Activated CD4-positive, alpha-beta T cell treated with anti-CD3 and anti-CD28 coated beads for 1 hour (primary cell): ENCODE data around the gene RBMS3.

Source experiments
- DNase-seq: peaks from one replicate; pipeline ENCODE4 v3.0.0-alpha.2; 2020

The RBMS3 gene

DNA sequence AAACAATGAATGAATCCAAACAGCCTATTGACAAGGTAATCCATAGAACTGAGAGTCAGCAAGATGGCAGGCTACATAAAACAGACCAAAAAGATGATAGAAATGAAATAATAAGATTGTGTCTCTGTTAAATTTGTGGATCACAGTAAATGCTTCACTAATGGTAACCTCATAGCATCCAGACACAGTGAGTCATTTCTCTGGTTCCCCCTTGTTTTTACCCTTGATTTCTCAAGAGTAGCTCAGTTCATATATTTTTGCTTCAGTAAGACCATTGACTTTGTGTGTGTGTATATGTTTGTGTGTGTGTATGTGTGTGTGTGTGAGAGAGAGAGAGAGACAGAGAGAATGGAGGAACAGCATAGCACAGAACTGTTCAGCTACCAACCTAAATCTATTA lies 546.9 kb downstream of the RBMS3 start:
- DNase-seq = no peak

DNA sequence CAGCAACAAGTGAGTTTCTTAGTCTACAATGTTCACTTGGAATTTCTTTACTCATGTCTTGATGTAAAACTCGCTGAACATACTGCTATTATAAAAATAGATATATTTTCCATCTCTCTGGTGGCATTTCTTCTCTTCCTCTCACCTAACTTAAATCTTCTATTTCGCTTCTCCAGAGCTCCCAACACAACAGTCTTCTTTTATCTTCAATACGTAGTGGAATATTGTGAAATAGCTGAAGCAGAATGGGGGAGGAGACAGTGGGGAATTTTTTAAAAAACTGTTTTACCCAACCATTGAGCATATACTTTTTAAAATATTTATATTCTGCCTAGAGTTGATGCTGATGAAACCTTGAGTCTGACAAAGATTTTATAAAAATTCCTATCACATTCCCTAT lies 548.5 kb downstream of the RBMS3 start:
- no peak for DNase-seq

DNA sequence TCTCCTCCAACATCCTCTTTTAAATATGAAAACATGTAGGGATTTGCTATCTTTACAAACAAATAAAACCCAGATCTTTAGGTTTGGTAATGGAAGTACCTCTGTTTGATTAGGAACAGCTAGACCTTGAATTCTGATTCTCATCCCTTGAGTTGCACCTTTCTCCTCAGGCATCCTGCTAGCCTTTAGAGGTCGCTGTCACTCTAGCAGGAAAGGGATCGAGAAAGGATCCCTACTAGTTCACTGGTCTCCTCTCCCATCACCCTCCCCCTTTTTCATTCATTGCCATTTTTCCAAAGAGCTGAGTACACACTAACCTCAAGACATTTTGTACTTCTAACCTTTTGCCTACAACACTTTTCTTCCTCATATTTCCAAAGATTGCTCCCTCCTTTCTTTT lies 569.8 kb downstream of the RBMS3 start:
- no peak for DNase-seq

DNA sequence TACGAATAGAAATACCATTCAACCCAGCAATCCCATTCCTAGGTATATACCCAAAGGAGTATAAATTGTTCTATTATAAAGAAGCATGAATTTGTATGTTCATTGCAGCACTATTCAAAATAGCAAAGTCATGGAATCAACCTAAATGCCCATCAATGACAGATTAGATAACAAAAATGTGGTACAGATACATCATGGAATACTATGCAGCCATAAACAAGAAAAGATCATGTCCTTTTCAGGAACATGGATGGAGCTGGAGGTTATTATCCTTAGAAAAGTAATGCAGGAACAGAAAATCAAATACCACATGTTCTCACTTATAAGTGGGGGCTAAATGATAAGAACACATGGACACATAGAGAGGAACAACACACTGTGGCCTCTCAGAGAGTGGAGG lies 571.9 kb downstream of the RBMS3 start:
- no peak for DNase-seq

DNA sequence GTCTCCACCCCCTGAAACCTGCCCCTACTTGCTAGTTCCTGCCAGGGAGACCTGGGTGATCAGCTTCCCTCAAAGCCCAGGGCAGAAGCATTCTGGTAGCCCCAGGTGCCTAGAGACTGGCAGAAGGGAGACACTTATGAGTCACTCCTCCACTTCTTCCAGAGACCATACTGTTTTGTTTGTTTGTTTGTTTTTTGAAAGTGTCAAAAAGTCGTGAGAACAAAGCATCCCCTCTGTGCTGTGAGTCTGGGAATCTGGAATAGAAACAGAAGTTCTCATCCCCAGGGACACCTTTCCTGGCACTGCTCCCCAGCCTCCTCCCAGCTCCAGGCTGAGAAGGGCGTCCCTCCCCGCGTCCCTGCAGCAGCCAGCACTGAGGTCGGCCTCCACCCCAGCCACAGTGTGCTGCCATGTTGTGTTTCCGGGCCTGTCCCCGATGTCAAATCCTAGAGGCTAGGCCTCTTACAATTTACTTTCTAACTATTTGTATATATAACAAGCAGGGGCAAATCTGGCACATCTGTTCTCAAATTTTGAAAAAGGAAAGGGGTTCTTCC lies 573.0 kb downstream of the RBMS3 start:
- no peak for DNase-seq

DNA sequence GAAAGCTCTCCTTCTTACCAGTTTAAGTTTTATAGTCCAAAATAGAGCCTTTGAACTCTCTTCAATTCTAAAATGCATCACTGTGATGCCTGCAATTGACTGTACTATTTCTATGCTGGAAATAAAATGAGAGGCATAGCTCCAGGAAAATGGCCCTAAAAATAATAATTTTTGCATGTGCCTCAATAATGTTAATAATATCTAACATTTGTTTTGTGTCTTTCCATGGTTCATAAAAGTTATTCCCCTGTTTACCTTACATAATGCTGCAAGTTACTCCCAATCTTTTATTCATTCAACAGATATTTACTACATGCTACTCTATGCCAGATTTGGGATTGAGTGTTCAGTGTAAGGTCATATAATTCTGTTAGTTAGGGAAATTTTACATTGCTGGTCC lies 574.0 kb downstream of the RBMS3 start:
- DNase-seq = no peak

DNA sequence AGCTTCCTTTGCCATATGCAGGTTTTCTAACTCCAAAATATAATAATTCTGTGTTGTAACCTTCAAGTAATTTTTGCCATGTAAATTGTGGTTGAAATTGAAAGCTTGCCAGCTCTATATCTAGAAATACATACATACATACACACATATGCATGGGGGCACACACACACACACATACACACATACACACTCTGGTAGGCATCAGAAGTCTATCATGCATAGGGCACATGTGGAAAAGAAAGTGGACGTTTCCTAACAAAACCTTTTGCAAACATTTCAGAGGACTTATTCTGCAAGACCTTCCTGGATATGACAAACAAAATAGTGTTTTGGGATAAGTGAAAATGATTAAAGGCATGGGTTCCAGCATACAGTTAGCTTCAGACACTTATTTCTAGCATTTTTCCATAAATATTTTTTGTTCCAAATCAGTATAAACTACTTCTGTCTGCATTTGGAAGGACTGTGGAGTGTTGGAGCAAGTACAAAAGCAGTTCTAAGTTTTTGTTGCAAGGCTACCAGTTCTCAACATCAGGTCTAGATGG lies 578.9 kb downstream of the RBMS3 start:
- DNase-seq = no peak

DNA sequence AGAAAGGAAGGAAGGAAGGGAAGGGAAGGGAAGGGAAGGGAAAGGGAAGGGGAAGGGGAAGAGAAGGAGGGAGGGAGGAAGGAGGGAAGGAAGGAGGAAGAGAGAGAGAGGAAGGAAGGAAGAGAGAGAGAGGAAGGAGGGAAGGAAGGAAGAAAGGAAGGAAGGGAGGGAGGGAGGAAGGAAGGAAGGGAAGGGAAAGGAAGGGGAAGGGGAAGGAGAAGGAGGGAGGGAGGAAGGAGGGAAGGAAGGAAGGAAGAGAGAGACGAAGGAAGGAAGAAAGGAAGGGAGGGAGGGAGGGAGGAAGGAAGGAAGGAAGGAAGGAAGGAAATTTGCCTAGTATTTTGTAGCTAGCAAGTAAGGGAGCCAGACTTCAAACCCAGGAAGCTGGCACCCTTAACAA lies 583.9 kb downstream of the RBMS3 start:
- no peak for DNase-seq

DNA sequence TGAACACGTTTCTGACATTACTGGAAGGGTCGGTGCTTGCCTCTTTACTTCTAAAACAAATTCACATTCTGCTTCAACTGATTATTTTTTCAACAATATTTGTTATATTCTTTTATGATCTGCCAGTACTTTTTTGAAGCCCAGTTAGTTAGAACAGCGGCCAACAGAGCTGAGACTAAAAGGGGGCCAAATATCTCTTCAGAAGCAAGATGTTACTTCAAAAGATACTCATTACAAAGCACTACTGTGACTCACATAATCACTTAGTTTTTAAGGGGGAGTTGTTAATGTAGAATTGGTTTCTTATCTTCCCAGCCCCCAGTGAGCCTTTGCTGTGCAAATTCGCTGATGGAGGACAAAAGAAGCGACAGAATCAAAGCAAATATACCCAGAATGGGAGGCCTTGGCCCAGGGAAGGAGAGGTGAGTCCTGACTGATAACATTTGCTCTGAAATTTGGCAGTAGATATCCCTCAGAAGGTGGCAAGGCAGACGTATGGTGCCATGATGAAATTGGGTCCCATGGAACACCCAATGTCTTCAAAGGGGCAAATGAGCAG lies 587.8 kb downstream of the RBMS3 start:
- DNase-seq = no peak

DNA sequence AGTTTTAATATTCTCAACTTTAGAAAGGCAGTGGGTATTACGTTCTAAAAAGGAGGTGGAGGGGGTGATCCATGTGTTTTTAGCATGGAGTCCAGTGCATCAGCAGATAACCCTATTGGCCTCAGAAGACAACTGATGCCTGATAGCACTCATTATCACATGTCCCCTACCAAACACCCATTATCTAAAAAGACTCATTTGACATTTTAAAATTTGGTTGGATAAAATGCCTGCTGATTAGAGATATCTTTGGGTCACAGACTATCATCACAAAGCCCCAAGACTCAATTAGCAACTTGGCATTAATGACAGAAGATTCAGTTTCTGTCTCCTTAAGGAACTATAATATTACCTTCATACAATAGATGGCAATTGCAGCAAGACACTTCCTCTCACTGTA lies 589.3 kb downstream of the RBMS3 start:
- no peak for DNase-seq

DNA sequence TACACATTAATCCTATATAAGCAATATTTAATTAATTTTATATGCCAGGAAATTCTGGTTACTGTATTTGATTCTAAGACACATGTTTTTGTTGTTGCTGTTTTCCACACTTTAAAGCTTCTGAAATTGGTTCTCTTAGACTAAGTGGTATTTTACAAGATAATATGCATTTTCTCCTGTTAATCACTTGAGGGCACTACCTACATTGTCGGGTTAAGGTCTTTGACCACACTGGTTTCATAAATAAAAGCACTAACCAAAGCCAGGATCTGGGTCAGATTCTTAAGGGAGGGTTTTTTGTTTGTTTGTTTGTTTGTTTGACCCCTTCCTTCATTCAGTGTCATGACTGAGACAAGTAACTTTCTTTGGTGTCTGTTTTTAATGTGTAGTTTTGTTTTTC lies 590.2 kb downstream of the RBMS3 start:
- no peak for DNase-seq

DNA sequence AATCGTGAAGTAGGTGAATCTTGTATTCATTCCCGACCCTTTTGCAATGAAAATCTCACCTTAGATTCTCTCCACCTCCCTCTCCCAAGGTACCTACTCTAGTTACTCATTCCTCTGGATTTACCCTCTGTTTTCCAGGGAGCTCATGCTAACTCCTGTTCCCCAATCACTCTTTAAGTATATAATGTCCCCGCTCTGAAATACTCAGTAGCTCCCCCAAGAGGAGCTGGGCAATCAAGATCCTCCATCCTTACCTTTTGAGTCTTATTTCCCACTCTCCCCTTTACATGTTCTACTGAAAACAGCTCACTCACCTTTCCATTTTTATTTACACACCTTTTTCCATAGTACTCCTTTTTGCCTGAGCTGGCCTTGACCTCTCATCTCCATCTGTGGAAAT lies 599.9 kb downstream of the RBMS3 start:
- DNase-seq = no peak

DNA sequence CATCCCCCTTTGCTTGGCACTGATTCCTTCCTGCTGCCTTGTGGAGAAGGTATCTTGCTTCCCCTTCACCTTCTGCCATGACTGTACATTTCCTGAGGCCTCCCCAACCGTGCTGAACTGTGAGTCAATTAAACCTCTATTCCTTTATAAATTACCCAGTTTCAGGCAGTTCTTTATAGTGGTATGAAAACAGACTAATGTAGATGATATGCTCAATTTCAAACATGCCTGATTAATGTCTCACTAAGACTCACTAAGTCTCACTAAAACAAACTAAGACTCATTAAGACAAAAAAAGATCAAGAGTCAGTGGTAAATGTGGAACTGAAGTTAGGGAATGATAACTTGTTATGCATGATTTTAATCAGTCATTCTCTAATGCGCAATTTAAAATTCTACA lies 606.6 kb downstream of the RBMS3 start:
- DNase-seq = no peak

DNA sequence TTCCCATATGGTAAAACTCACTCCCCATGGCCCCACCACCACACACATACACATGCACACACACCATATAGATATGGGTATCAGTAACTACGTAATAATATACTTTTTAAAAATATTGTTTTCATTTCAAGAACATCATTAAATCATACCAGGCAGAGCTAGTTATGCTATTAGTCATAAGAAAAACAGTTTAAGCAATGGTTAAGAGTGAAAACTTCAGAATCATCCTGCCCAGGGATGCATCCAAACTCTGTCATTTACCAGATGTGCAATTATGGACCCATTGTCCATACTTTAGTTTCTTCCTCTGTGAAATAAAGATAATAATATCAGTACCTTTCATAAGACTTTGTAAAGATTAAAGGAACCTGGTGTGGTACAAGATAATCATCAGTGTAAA lies 608.3 kb downstream of the RBMS3 start:
- no peak for DNase-seq

DNA sequence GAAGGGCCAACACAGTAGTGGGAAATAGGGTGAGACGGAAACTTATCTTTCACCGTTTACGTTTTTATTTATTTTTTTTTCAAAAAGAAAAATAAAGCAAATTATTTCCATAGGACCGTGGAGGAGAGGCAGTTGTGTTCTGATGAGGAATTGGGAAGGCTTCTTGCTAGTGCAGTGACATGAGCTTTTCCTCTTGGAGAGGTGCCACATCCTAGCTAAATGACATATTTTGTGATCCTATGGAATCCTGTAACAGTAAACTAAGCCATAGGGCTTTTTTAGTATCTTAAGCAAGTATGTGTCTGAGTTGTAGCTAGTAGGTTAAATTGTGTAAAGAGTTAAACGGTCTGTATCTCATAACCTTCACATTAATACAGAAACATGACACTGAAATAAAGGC lies 609.9 kb downstream of the RBMS3 start:
- no peak for DNase-seq

DNA sequence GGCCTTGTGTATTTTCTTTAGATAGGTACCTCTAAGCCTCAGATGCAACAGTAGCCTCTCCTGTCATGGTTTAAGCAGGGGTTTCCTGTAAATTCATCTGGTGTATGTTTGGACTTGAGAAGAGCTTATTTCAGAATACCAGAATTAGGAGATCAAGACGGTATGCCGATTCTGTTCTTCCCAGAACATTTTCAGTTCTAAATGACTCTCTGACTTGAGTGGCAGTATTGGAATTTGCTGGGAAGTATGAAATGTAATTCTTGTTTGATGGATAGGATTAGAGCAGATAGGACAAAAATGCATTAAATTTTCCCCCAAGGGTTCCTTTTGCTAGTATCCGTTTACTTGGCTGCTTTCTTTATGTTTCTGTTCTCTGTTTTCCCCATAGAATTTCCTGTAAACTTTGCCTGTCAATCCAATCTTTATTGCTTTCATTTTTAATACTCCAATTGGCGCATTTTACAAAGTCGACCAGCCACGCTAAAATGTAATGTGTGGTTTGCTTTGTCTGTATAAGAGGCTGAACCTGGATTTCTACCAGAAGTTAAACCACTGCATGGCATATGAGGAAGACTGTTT lies 612.2 kb downstream of the RBMS3 start:
- no peak for DNase-seq

DNA sequence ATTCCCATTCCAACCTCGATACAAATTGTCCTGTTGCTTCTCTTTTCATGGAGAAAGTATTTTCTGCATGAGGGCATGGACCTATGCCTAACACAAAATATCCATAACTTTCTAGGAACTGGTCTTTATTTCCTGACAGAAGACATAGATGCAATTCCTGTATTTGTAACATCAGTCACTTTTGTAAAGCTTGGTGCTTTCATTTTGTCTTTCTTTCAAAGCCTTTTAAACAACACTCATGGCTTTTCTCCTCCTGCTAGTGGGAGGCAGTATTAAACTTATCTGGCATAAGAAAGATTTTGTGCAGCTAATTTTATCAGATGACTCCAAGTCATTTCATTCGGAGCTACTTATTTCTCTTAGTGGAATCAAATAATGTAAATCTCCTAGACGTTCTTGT lies 616.0 kb downstream of the RBMS3 start:
- DNase-seq = no peak

DNA sequence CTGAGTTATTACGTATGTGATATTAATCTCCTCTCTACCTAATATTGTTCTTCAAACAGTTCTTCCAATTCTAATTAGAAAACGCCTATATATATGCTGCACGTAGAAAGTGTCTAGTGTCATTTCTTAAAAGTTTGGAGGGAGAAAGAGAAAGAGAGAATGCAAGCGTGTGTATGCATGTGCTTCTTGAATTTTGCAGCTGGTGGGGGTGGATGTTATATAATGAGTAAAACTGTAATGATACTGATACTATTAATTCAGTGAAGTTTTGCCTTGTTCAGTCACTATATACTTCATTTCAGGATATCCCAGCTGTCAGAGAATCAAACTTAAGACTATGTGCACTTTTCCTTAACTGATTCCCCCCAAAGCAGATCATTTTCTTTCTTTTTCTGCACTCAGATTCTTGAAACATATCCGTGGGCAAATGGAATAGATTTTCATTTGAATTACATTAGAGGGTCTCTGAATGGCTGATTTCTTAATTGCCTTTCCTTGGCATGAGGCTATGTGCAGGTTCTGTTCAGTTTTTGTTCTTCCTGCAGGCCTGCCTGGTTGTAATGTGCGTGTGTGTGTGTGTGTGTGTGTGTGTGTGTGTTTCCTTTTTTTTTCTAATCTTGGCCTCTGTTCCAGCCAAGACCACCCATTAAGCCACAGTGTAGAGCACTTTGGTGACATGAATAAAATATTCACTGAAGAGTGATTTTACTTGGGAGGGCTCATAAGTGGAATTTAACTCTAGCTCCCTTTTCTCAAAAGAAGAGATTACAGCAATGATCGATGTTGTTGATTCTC lies 617.5 kb downstream of the RBMS3 start:
- no peak for DNase-seq

DNA sequence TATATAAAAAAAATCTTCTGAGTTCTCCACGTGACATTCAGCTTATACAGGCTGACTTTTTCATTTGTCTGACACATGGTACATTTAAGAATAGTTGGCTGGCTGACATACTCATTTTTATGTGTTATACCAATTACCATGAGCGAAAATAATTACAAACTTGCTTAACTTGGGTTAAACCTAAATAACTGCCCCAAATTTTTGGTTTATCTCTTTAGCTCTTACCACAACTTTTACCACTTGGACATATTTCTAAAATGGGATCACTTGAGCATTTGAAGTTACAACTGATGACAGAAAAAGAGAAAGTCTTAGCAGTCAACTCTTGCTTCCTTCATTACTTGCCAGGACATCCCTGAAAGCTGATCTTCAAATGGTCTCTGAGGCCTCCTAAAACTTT lies 618.1 kb downstream of the RBMS3 start:
- no peak for DNase-seq

DNA sequence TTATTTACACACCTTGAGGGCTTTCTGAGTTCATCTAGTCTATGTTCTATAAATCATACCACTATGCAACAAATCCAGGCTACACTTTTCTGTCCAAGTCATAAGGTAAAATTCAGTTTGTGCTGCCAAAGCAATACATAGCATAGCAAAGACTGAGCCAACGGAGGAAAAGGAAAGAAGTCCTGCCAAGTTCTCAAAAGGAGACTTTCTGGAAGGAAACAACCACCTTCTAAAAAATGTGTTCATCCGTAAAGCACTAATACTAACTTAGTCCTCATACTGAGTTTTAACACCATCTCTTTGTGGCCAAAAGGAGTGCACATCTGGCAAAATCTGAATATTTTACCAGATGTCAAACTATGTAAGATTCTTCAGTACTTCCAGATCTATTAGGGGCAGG lies 620.2 kb downstream of the RBMS3 start:
- DNase-seq = no peak

DNA sequence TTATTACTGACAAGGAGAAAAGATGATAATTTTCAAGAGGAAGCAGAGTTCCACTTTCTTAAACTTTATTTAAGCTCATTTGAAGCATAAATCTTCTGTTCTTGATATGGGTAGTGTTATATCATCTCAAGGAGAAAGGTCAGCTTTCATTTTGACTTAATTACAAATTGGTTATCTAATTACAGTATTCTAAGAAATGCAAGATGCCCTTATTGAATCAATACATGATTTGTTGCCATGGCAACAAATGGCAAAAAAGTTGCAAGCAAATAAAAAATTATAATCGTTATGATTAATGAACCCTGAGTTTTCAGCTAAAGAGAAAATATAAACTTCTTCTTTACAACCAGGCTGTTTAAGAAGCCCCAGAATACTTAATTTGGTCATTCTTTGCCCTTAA lies 622.7 kb downstream of the RBMS3 start:
- no peak for DNase-seq

DNA sequence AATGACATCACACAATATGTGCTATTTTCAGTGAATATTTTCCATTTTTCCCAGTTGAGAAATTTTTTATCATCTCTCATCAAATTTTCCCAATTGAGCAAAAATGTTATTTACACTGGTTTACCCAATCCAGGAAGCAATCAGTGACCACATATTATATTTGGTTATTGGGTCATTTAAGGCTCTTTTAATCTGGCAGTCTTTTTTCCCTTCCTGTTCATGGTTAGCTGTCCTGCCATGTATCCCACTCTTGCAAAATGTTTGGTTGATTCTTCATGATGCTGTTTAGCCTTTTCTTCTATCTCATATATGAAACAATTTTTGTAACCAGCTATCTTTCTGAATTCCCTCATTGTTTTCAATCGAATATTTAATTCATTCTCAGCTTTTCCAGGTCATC lies 626.0 kb downstream of the RBMS3 start:
- DNase-seq = no peak

DNA sequence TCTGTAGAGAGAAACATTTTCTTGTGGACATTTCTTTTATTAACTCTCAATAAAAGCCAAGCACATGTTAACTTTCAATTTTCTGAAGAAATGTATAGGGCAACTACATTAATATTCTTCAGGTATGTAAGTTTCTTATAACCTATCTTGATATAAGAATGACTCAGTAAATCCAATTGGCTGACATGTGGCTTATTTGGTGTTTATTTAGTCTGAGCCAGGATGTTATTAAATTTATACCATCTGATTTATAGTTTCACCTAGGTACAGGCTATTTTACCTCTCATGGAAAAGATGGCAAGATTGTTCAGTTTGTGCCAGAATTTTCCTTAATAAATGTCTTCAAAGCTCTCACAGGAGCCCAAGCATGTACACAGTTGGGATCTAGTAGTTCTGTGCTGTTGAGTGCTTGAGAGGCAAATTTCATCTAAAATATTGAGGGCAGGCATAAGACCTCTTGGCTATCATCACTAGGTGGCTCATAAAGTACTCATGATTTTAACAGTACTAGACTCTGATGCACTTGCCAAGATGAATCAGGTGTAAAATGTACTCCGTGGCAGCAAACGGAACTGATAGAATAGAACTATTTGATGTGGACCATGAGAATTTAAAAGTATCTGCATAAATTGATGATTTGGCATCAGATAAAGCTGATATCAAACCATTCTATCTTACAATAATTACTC lies 631.9 kb downstream of the RBMS3 start:
- no peak for DNase-seq
